NCI-H69 (cell line): Measurements from ENCODE around the gene RNF19B.
A peak's percentile ranks its signal among the peaks of the same experiment; 100 is the strongest.

Source experiments
- DNase-seq: peaks from one replicate; lab custom pipeline; 2025; lab: John Stamatoyannopoulos, UW

The RNF19B gene

DNA sequence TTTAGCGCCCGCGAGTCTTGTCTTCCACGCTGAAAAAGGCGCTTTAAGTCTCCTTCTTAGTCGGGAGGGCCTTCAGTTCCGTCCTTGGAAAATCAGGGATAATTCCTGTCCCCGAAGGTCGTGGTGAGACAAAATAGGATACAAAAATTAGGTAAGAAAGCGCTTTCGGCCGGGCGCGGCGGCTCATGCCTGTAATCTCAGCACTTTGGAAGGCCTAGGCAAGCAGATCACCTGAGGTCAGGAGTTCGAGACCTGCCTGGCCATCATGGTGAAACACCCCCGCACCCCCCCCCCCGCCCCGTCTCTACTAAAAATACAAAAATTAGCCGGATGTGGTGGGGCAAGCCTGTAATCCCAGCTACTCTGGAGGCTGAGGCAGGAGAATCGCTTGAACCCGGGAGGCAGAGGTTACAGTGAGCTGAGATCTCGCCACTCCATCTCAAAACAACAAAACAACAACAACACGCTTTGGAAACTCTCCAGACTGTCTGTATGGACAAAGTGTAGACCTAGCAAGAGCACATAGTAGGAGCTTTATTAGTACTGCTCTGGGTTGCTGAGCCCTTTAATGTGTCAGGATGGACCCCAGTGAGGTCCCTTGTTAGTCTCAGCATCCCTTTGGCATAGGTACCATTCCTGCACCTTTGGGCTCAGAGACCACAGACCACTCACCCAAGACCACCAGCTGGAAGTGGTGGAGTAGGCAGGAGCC, 62.6 kb downstream of the RNF19B start:
- DNase-seq: no peak

DNA sequence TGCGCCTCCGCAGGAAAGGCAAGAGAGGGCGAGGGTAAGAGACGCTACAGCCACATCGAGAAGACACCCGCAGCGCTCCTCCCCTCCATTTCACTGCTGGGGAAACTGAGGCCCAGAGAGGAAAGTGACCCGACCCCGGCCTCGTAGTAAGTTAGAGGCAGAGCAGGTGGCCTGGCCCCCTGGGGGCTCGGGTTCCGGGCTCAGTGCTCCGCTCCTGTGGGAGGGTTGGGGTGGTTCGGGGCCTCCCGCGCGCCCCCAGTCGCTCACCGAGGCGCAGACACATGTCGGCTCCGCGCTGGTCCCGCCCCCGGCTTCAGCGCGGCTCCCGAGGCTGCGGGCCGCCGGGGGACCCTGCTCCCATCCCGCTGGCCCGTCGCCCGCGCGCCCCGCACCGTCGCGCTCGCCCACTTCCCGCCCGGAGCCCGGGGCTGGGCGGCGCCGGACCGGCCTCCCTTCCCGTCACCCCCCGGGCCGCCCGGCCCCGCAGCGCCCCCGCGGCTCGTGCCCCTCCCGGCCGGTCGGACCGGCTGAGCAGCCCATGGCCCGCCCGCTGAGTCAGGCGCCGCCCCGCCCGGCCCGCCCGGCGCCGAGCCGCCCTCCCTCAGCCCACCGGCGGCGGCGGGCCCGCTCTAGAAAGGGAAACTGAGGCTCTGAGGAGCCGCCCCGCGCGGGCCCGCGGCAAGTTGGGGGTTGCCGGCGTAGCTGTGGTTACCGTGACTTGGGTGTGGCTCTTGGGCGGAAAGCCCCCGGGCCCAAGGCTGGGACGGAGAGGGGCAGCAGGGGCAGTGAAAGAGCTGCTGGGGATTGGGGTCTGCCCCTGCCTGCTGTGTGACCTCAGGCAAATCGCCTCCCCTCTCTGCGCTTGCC, 63.4 kb downstream of the RNF19B start, which contains the start of gene TMEM54:
TMEM54 (minus strand) TSS at position 434 of the 867 bp plus-strand sequence; CDS start at position 283, 151 bp downstream.
- DNase-seq: peak; percentile 51

DNA sequence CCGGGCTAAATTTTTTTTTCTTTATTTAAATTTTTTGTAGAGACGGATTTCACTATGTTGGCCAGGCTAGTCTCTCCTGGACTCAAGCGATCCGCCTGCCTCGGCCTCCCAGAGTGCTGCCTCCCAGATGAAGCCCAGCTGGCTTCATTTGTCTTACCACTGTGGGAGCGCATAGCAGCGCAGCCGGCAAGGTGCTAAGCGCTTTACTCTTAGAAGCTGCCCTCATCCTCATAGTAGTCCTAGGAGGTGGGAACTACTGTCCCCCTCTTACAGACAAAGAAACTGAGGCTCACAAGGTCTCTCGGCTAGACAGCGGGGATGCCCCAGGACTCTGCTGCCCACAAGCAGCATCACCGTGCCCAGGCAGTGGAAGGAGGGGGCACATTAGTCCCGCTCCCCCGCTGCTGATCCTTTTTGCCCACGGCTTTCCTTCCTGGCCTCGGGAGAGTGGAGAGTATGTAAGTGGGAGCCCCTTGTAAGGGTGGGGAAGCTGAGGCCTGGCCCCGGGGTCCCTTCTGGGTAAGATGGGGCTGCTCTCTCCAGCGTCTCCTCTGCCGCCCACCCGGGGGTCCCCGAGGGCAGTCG, 64.1 kb downstream of the RNF19B start:
- DNase-seq: peak; percentile 40

DNA sequence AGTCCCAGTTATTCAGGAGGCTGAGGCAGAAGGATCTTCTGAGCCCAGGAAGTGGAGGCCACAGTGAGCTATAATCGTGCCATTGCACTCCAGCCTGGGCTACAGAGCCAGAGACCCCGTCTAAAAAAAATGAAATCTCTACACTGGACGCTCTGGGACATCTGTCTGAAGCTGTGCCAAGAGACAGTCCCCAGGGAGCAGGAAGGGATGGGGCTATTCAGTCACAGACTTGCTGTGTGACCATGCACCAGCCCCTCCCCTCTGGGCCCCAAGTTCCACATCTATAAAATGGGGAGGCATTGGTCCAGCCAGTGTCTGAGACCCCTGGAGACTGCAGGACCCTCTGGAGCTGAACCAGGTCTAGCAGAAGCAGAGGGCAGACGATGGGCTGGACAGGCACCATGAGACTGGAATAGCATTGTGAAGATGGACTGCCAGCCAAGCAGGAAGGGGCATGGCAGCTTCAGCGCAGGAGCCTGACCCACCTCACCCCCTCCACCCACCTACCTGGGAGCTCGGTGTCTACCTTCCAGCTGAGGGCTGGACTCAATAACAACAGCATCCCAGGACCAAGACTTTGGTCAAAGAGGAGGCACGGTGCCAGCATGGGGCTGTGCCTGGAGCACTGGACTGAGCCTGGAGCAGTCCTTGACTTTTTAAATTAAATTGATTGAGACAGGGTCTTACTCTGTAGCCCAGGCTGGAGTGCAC, 64.9 kb downstream of the RNF19B start:
- DNase-seq: peak; percentile 23

DNA sequence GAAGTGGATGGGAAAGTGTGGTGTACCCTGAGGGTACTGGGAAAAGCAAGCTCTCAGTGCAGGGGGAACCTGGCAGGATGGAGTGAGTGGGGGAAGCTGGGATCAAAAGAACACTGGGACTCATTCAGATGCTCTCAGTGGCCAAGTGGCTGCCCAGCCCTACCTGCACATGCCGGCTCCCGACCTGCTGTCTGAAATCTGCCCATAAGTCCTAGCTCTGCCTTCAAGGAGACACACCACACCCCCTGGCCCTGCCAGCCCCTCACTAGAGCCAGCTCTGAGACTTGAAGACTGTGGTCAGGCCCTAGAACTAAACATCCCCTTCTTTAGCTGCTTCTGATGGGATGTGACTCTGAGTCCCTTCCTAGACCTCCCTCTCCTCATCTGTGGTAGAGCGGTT, 65.7 kb downstream of the RNF19B start:
- no peak for DNase-seq

DNA sequence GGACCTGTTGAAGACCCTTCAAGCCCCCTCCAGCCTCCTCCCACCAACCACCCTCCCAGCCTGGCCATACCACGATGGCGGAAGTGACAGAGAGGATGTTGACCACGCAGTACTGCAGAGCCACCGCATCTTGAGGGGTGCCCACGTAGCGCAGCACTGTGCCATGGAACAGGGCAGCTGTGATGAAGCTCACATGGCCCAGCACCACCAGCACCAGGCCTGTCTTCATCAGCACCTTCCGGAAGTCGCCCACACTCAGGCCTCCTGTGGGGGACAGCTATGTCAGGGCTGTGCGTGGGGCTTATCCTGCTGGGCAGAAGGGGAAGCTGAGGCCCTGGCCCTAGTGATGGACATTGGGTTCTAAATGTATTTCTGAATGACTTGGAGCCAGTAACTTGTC, 66.6 kb downstream of the RNF19B start:
- DNase-seq: no peak

DNA sequence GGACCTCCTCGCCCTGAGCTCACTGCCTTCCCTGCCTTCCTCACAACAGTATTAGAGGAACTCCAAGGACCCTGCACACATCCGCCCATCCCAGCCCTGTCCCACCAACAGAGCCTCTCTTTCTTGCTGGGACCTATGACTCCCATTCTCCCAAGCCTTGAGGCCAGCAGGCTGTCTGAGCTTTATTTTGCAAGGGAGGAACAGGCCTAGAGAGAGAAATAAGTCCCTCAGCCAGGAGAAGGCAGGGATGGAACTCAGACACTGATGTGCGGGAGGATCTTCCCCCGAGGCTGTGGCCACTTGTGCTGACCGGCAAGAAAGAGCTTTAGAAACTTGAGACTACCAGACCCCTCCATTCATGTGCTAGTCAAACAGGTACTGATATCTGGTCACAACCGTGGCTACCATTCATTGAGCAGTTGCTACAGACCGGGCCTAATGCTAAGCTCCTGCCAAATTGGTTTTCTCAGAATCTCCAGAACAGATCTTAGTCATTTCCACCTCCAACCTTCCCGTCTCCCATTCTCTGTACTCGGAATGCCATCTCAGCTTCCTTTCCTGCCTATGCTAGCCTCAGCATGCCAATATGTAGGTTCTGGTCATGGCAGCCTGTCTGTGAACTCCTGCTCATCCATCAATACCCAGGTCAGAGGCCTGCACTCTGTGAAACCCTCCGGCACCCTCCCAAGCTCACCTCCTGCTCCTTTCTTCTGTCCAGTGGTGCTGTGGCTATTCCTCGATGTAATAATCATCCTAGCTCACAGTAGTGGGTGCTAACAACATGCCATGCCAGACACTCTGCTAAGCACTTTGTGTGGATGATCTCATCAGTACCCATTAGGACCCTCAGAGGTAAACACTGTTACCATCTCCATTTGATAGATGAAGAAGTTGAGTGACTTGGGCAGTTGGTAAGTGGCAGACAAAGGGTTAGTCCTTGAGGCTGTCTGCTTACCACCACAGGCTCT, 67.2 kb downstream of the RNF19B start:
- DNase-seq: no peak

DNA sequence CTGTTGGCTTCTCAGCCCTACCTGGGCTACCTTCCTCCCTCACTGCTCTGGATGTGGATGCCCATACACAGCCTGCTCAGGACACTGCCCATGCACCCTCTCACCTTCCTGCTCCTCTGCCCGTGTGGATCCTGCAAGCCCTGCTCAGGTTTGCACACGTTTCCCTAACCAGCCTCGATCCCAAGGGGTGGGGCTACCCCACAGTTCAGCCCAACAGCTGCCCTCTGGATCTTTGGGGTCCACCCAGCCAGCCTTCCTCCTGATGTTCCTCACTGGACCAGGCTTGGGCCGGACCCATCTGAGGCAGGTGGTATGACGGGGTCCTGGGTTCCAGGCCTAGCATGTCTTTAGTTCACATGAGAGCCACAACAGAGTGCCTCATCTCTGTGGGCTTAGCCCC, 68.2 kb downstream of the RNF19B start:
- no peak for DNase-seq

DNA sequence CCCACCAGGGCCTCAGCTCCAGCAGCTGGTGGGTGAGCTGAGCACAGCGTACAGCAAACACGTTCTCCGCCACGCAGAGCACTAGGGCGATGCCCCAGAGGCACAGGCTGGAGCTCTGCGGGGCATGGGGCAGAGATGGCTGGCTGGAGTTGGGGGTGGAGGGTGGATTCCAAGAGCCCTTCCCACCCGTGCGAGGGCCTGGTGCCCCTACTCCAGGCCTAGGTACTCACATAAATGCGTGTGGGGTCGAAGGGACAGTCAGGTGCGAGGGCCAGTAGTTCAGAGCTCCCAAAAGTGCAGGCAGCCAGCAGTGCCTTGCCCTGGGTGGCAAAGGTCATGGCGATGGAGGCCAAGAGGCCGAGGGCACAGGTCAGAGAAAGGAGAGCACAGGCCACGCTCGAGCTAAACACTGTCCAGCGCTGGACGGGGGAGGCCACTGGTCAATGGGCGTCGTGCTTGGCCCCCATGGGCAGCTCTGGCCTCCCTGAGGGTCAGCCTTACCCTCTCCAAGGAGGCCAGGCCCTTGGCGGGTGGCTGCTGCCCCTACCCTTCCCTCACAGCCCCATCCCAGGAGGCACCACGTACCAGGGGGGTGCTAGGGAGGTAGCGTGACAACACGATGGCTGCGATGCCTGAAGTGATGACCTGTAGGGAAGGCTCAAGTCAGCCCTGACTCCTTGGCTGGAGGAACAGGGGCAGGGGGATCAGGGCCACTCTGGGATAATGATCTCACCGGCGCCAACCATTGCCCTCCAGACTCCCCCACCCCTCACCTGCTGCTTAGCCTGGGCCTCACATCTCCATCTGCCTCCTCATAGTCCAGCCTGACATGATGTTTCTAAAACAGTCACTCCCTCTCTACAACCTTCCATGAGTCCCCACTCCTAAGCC, 69.0 kb downstream of the RNF19B start:
- no peak for DNase-seq

DNA sequence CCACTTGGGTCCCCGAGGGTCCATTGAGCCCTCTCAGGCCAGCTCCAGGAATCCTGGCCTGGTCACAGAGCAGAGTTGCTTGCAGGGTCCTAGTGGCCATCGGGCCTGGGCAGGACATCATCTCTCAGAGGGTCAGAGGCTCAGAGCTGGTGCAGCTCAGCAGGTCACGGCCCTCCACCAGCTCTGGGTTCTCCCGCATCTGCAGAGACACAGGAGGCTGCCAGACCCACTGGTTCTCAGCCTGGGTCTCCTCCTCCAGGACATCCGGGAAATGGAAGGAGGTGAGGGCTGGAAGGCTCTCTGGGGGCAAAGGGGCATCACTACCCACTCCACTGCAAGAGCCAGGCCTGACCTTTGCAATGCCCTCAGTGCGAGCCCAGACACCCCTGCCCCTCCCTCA, 69.9 kb downstream of the RNF19B start:
- DNase-seq: no peak

DNA sequence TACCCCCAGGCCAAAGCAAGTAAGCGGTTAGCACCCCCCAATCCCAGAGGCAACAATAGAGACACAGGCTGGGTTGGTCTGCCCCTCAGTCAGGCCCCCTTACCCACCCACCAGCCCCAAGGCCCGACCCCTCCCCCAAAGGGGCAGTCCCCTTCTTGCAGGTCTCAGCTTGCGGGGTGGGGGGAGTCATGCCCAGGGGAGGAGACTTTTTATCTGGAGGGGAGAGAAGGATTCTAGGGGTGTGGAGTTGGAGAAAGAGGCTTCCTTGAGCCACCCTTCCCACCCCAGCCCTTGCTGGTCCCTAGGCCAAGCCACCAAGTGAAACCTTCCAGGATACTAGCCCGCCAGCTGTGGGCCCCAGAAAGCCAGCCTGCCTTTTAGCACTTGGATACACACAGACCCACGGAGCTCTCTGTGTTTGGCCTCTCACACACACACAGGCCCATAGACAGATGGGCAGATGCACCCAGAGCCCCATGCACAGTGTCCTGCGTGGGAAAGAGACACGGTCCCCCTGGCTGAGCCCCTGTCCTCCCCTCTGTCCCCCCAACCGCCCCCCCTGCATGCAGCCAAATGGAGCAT, 70.5 kb downstream of the RNF19B start:
- peak; percentile 60 for DNase-seq

DNA sequence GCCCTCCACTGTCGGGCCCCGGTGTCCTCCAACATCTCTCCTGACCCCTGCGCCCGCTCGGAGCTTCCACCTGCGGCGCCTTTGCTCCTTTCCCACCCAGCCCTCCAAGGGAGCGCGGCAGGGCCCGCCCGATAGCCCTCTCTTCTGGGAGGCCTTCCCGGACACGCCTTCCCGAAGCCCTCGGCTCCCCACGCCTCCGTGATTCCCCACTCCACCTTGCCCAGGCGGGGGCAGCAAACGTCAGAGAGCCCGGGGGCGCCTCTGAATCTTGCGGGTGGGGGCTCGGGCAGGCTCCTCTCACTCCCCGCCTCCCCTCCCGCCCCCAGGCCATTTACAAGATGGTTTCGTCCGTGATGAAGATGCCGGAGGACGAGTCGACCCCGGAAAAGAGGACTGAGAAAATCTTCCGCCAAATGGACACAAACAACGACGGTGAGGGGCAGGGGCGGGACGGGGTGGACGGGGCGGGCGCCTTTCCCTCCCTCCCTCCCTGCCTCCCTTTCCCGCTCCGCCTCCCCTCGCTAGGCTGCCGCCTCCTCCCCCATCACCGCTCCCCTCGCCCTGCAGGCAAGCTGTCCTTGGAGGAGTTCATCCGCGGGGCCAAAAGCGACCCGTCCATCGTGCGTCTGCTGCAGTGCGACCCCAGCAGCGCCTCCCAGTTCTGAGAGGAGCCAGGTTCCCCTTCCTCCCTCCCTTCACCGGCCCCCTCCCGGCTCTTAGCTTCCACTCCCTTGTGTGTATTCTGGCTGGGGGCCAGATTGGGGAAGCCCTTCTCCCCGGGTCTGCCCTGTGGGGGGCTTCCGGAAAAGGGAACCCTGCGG, 71.2 kb downstream of the RNF19B start:
- DNase-seq: peak; percentile 85

DNA sequence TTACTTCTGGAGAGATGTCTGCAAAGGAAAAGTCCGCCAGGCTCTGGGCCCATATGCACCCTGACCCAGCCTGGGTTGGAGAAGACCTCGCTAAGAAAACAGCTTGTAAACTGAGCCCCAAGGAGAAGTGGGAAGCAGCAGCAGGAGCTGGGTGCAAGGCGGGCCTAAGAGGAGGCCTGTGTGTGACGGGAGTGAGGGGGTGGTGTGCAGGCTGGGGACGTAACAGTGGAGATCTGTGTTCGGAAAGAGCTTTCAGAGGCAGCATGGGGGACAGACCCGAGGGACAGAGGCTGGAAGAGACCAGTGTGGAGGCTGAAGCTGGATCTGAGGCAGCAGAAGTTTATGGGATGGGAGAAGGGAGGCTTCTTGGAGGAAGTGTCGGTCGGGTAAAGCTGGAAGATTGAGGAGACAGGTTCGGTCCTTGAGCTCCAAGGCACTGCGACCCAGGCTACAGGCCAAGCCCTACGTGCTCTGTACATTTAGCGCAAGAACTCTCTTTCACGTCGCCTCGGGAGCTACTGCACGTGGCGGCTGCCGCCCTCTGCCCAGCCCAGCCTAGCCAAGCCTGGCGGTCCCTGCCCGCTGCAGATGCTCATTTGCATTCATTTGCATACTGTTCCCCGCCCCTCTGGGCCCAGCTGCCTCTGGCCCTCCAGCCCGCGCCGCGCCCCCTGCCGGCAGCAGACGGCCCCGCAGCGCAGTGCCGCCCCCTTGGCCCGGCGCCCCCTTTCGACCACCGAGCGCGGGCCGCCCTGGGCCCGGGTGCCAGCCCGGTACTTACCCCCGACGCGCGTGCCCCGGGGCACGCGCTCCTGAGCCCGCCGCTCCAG, 72.0 kb downstream of the RNF19B start:
- peak; percentile 87 for DNase-seq

DNA sequence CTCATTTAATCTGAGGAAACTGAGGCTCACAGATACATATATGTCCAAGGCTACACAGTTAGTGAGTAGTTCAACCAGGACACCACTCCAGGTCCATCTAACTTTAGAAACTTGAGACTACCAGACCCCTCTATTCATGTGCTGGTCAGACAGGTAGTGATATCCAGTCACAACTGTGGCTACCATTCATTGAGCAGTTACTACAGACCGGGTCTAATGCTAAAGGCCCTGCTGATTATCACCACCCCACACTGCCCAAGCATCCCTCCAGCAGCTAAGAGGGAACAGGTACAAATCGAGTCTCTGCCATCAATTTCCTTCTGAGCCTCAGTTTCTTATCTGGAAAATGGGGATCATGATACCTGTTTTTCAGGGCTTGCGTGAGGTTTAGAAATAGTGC, 73.0 kb downstream of the RNF19B start:
- DNase-seq: no peak

DNA sequence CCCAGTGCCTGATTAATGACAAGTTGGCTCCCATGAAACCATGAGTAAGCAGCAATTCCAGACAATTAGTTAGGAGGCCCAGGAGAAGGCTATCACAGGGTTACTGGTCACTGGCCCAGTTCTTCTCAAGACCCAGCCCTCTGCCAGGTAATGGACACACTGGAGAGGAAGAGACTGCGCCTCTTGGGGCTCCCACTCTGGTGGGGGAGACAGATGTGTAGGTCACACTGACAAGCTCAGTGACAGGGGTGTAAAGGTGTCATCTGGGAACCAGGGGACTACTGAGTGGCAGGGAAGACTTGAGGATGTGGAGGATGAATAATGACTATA, 73.4 kb downstream of the RNF19B start:
- no peak for DNase-seq

DNA sequence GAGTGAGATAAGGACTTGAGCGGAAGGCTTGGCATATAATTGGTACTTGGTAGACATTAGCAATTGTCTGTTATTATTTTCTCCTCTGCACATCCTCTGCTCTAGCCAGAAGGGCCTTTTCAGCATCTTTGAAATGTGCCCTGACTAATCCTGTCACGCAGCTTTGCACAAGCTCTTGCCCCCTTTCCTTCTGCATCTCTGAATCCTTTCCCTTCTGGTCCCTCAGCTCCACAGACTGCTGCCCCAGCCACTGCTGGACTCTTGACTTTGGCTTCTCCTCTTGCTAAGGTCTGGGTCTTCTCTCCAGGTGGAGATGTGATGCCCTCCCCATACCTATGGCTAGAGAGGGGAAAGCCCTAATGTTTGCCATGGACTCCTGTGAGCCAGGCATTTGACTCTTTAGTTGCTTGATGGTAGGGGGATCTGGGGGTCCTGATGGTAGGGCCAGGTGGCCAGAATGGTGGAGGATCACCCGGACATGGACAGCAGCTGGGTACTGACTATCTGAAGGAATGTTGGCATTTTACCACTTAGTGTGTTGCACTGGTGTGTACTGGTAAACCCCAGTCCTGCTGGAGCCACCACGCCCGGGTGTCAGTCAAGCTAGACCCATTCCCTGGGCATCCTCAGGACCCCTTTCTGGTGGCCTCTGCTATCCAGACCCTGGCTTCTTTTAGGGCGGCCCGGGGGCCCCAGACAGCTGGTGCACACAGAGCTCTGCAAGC, 73.9 kb downstream of the RNF19B start:
- DNase-seq: no peak

DNA sequence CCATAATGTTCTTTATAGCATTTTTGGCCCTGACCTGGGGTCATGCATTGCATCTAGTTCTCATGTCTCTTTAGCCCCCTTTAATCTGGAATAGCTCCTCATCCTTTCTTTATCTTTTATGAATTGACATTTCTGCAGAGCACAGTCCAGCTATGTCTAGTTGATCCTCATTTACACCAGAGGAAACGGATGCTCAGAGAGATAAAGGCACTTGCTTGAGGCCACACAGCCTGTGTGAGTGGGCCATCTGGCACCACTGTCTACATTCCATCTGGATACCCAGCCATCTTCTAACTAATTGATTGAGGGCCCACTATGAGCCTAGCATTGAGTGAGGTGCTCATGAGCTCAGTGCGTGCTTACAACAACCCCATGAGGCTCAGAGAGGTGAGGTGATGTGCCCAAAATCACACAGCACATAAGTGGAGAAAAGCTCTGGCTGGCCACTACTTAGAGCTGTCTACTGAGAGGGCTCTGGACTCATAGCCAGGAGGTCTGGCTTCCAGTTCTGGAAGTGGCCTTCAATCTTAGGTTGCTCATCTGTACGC, 74.8 kb downstream of the RNF19B start:
- no peak for DNase-seq
